Measurements from ENCODE around the gene MAP1LC3A.

Gene MAP1LC3A

GRCh38 chr20:34530342-34530741 lies 28.2 kb upstream of the MAP1LC3A start:
- DNase-seq, result no peak

GRCh38 chr20:34531608-34532265 lies 26.8 kb upstream of the MAP1LC3A start:
- DNase-seq, result no peak

GRCh38 chr20:34532320-34532719 lies 26.2 kb upstream of the MAP1LC3A start:
- DNase-seq, result no peak

GRCh38 chr20:34532756-34533155 lies 25.8 kb upstream of the MAP1LC3A start:
- no peak for DNase-seq

- no peak for DNase-seq
These were observed 23.9 kb upstream of the MAP1LC3A start for GRCh38 chr20:34534391-34535165.

GRCh38 chr20:34535301-34535840 lies 23.1 kb upstream of the MAP1LC3A start:
- DNase-seq, result no peak

- DNase-seq, result no peak
These were observed 22.7 kb upstream of the MAP1LC3A start for GRCh38 chr20:34535857-34536256.

- peak; percentile 31 for DNase-seq
These were observed 21.6 kb upstream of the MAP1LC3A start for GRCh38 chr20:34536798-34537394.

- no peak for DNase-seq
These were observed 20.9 kb upstream of the MAP1LC3A start for GRCh38 chr20:34537651-34538050.

- peak; percentile 23 for DNase-seq
These were observed 19.8 kb upstream of the MAP1LC3A start for GRCh38 chr20:34538671-34539123.

GRCh38 chr20:34539756-34540155 lies 18.8 kb upstream of the MAP1LC3A start:
- DNase-seq, result no peak

- DNase-seq, result no peak
These were observed 17.8 kb upstream of the MAP1LC3A start for GRCh38 chr20:34540596-34541263.

GRCh38 chr20:34541264-34541901 lies 17.1 kb upstream of the MAP1LC3A start:
- peak; percentile 51 for DNase-seq

GRCh38 chr20:34541917-34542316 lies 16.6 kb upstream of the MAP1LC3A start:
- no peak for DNase-seq

- no peak for DNase-seq
These were observed 16.1 kb upstream of the MAP1LC3A start for GRCh38 chr20:34542439-34542838.

- DNase-seq, result no peak
These were observed 15.0 kb upstream of the MAP1LC3A start for GRCh38 chr20:34543463-34544056.

GRCh38 chr20:34544109-34544796 lies 14.3 kb upstream of the MAP1LC3A start:
- DNase-seq, result no peak

GRCh38 chr20:34546751-34547181 lies 11.8 kb upstream of the MAP1LC3A start:
- DNase-seq, result no peak

GRCh38 chr20:34547844-34548613 lies 10.5 kb upstream of the MAP1LC3A start:
- DNase-seq, result no peak

- DNase-seq, result no peak
These were observed 9.1 kb upstream of the MAP1LC3A start for GRCh38 chr20:34549291-34549928.
